Cardiac muscle cell (in vitro differentiated cells and primary cell): ENCODE measurements around the gene GNAZ. TPM values are rescaled to one million over a fixed set of nuclear protein-coding genes. Genes with fewer than 3 reads are reported as not detected.

Source experiments
- DNase-seq, 2 donors: peaks; one replicate each; pipeline versions ENCODE4 v3.0.0 to v3.0.0-alpha.2; 2010 to 2017; ENCODE audit warnings: low read depth in 1 of 2, low spot score in 1 of 2
- H3K27ac ChIP-seq: fragments of 200-600 bp; sonication (generic); 2 replicates; pipeline ENCODE4 v1.5.1; 2016
- H3K27me3 ChIP-seq: fragments of 200-600 bp; sonication (generic); 2 replicates; pipeline ENCODE4 v1.6.0; 2016; ENCODE audit warnings: control low read depth
- H3K36me3 ChIP-seq: fragments of 200-600 bp; sonication (generic); 2 replicates; pipeline ENCODE4 v1.5.1; 2016; ENCODE audit warnings: control low read depth
- H3K4me1 ChIP-seq: fragments of 200-600 bp; sonication (generic); 2 replicates; pipeline ENCODE4 v1.8.1; 2017; ENCODE audit warnings: low read depth, mild to moderate bottlenecking, mixed run types
- H3K4me3 ChIP-seq: fragments of 200-600 bp; sonication (generic); 2 replicates; pipeline ENCODE4 v1.5.1; 2016; ENCODE audit warnings: mild to moderate bottlenecking
- H3K9me3 ChIP-seq: fragments of 200-600 bp; sonication (generic); 2 replicates; pipeline ENCODE4 v1.5.1; 2017; ENCODE audit warnings: low read depth, mild to moderate bottlenecking, control low read depth
- CTCF ChIP-seq: IDR thresholded peaks from 2 replicates; pipeline ENCODE4 v1.5.1; 2012; ENCODE audit warnings: low read depth, mild to moderate bottlenecking, low read length
- polyA plus RNA-seq: library from polyadenylated mRNA; unstranded; fragments of >200 nt; fragmentation: Nextera tagmentation; extraction: Ambion mirVana; gene quantifications from 2 replicates; pipeline ENCODE4 v1.2.1, GENCODE V29; 2016
- total RNA-seq: library from RNA; depleted of rRNA; stranded (reverse); fragments of >200 nt; gene quantifications from 2 replicates; pipeline ENCODE4 v1.2.3, GENCODE V29; 2016

Gene GNAZ
- total and polyA plus RNA-seq, 2 experiments from 2014 or later, result 1.8 to 3.7 TPM

DNA sequence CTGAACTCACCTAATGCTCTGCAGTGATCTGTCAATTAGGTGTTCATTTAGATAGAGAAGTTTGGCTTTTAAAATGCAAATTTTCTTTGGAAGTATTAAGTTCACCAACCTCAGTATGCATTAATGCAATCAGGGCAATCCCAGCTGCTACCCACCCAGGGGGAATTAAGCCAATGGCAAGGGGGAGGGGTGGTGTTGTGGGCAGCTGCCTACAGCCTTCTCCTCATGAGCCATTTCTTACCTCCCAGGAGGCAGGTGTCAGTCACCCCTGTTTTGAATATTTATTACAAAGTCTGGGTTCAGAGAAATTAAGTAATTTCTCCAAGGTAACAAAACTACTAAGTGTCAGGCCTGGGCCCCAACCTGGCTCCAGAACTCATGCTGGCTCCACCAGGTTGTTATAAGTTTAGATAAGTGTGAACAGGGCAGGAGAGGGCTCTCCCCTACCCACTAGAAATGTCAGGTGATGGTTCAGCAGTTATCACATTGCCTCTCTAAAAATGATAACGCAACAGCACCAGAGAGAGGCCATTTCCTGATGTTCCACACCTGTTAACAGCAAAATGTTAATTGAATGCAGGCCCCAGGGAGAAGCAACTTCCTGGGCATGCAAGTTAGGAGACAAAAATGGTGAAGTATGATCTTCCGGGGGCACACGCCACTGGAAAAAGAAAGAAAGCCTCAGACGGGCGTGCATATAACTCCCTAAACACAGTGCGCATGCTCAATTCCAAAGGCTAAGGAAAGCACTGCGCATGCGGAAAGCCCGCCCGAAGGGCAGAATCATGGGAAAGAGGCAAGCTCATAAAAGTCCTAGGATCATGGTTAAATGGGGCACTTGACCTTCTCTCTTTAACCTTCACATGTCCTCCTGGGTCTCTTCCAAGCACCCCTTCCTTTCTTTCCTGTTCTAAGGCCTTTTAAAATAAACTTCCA is 35.4 kb upstream of the GNAZ start:
- no peak for TF ChIP-seq CTCF
- Histone ChIP-seq H3K4me3 (no peak overlapping the region), H3K4me1 (no peaks in the 10 kb centered on the region), H3K27me3 (no peaks in the 10 kb centered on the region), H3K9me3 (no peaks in the 10 kb centered on the region), H3K36me3 (no peaks in the 10 kb centered on the region), H3K27ac (no peak overlapping the region)
- no peak for DNase-seq

DNA sequence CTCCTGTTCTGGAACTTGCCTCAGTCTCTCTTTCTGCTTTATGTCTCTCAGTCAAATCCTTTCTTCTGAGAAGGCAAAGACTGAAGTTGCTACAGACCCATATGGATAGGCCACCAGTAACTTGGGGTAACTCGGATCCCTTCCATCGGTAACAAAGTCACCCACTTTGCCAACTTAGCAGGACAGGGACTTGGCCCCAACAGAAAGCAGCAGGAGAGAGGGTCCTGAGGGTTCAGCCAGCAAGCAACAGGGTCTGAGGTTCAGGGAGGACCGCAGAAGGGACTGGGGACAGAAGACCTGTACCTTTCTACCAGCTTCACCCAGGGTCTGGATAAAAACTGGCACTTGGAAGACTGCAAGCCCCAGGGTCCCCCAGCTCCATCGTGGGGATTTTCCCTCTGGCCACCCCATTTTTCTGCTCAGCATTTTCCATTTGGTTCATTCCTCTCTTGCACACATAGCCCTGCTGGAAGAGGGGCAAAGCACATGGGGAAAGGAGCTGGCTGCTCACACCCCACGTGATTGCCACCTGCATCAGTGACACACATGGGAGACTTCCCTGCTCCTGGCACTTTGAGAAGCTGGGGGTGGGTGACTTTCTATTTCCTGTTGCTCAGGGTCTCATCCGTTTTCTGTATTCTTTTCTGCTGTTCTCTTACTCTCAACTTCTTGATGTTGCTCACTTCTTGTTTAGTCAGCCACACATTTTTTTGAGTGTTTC is 34.6 kb upstream of the GNAZ start:
- H3K27ac ChIP-seq, result no peak overlapping the region
- H3K9me3 ChIP-seq, result no peaks in the 10 kb centered on the region
- H3K36me3 ChIP-seq, result no peaks in the 10 kb centered on the region
- no peaks in the 10 kb centered on the region for H3K4me1 ChIP-seq
- H3K27me3 ChIP-seq, result no peaks in the 10 kb centered on the region
- no peak for TF ChIP-seq CTCF
- DNase-seq, result no peak
- H3K4me3 ChIP-seq, result no peak overlapping the region

- DNase-seq, result peak in 1 of 2 donors; percentile 17
These were observed 33.5 kb upstream of the GNAZ start for GRCh38 chr22:23036684-23037428.

DNA sequence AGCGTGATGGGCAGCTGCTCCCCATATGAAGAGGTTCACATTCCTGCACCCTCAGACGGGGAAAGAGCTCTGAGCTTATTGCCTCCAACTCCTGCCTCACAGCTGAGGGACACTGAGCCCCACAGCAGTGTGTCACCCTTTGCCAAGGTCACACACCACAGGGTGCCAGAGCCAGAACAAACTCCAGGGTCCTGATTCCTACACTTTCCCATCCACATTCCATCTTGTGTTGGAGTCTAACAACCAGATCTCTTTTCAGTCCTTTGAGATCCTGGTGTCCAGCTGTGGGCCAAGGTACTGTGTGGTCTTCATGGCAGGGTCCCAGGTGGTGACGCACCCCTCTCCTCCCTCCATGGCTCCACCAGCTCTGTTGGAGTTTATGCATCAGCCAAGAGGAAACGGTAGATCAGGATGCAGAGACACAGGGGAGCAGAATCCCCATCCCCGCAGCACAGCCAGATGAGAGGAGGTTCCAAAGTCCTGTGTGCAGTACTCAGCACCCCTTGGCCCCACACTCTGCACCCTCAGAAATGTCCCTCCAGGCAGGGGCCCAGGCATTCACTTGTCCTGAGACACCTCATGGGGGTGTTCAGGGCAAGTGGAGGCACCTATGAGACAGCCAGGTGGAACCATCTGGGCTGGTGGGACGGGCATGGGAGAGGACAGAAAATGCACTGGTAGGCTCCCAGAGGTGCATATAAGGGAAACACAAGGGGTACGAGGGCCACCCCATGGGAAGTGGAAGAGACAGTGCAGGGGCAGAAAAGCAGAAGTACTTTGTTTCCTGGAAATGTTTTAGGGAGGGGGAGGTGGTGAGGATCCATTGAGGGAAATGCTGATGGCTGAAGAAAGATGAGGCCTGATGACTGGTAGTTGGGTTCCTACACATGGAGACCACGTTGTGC is 32.6 kb upstream of the GNAZ start:
- Histone ChIP-seq H3K9me3 (no peaks in the 10 kb centered on the region), H3K27ac (no peak overlapping the region), H3K36me3 (no peaks in the 10 kb centered on the region), H3K27me3 (no peaks in the 10 kb centered on the region), H3K4me3 (no peak overlapping the region), H3K4me1 (no peaks in the 10 kb centered on the region)
- no peak for DNase-seq
- no peak for TF ChIP-seq CTCF

More at GRCh38 chr22:23036684-23037428, 33.5 kb upstream of the GNAZ start:
- no peaks in the 10 kb centered on the region for H3K27me3 ChIP-seq
- no peaks in the 10 kb centered on the region for H3K36me3 ChIP-seq
- no peaks in the 10 kb centered on the region for H3K9me3 ChIP-seq
- no peak overlapping the region for H3K27ac ChIP-seq
- no peak overlapping the region for H3K4me3 ChIP-seq
- TF ChIP-seq CTCF, result no peak
- H3K4me1 ChIP-seq, result no peaks in the 10 kb centered on the region

DNA sequence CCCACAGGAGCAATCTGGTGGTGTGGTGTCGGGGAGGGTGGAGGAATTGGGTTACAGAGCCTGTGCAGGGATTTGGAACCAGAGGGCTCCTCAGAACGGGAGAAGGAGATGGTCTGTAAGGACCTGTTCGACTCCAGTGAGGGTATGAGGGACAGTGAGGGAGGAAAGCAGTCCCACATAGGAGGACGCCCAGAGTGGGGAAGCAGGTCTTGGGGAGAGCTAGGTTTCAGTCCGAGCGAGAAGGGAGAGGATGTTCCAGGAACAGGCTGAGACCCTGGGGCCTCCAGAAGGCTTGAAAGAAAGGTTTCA is 32.0 kb upstream of the GNAZ start:
- no peaks in the 10 kb centered on the region for H3K4me1 ChIP-seq
- H3K27me3 ChIP-seq, result no peaks in the 10 kb centered on the region
- no peak overlapping the region for H3K27ac ChIP-seq
- no peak for TF ChIP-seq CTCF
- no peaks in the 10 kb centered on the region for H3K9me3 ChIP-seq
- no peaks in the 10 kb centered on the region for H3K36me3 ChIP-seq
- DNase-seq, result no peak
- no peak overlapping the region for H3K4me3 ChIP-seq
